NCI-H2081 treated with DMSO at 0.1 percent for 48 hours (cell line): ENCODE data around the gene ZNF740.
A peak's percentile ranks its signal among the peaks of the same experiment; 100 is the strongest.
"Not testable (repeated sequence)": the region's sequence is repeated elsewhere in the genome, so short reads cannot be mapped to it uniquely, and the experiment has no call there.

Experiments used
- DNase-seq: peaks from one replicate; lab custom pipeline; 2025; lab: John Stamatoyannopoulos, UW

The ZNF740 gene

DNA sequence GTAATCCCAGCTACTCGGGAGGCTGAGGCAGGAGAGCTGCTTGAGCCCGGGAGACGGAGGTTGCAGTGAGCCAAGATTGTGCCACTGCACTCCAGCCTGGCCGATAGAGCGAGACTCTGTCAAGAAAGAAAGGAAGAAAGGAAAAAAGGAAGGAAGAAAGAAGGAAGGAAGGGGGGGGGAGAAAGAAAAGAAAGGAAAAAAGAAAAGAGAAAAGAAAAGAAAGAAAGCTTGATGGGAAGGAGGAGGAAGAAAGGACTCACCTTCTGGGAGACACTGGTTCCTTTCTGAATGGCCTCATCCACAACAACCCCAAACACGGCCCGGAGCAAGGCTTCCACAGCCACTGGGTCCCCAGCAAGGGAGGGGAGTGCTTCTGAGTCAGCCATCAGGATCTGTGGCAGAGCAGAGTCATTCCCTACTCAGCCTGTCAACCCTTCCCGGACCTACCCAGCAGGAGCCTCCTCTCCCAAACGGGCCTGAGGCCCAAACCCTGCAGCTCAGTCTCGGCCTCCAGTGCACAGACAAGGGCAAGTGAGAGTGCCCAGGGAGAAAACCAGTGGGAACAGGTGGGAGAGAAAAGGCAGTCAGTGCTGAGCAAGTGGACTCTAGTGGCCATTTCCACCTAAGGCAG lies 7.3 kb upstream of the ZNF740 start:
- no peak for DNase-seq

DNA sequence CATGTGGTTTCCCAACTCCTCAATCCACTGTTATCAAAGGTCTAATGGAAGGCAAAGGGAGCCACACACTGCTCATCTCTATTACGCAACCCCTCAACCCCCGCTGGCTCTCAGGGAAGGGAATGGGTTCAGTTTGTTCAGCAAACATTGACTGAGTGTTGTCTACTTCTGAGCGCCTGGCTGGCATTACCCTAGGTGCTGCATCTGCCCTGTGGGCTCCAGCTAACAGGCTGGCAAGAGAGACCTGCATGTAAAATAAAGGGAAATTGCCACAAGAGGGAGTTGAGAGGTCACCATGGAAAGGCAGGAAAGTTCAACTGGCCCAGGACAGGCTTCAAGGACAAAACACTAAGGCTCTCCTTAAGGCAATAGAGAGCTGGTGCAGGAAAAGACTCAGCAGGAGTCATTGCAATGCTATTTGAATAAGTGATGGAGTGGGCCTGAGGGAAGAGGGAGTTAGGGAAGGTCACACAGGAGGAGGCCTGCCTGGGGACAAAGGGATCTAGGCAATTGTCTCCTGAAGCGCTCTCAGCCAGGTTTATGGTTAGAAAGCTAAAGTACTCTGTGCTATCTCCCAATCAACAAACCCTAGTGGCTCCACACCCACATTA lies 5.5 kb upstream of the ZNF740 start:
- peak; percentile 38 for DNase-seq

DNA sequence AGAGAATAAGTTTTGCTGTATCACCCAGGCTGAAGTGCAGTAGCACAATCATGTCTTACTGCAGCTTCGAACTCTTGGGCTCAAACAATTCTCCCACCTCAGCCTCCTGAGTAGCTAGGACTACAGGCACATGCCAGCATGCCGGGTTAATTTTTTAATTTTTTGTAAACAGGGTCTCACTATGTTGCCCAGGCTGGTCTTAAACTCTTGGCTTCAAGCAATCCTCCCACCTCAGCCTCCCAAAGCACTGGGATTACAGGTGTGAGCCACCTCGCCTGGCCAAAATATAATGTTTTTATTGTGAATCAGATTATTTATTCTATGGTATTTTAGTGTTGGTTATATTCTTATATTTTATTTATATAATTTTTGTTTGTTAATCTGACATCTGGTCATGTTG lies 3.8 kb upstream of the ZNF740 start:
- DNase-seq, result no peak

DNA sequence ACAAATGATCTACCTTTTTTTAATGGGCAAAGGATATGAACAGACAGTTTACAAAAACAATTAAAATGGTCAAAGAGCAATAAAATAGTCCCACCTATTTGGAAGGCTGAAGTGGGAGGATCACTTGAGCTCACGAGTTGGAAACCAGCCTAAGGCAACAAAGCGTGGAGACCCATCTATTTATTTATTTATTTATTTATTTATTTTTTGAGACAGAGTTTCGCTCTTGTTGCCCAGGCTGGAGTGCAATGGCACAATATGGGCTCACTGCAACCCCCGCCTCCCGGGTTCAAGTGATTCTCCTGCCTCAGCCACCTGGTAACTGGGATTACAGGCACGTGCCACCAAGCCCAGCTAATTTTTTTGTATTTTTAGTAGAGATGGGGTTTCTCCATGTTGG lies 3.1 kb upstream of the ZNF740 start:
- not testable (repeated sequence) for DNase-seq

DNA sequence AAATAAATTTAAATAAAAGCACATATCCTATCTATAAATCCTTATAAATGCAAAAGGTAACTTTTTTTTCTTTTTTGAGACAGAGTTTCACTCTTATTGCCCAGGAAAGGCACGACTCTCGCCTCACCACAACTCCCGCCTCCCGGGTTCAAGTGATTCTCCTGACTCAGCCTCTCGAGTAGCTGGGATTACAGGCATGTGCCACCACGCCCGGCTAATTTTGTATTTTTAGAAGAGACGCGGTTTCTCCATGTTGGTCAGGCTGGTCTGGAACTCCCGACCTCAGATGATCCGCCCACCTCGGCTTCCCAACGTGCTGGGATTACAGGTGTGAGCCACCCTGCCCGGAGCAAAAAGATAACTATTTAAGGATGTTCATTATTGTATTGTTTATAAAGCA lies 1.7 kb upstream of the ZNF740 start:
- DNase-seq, result not testable (repeated sequence)

DNA sequence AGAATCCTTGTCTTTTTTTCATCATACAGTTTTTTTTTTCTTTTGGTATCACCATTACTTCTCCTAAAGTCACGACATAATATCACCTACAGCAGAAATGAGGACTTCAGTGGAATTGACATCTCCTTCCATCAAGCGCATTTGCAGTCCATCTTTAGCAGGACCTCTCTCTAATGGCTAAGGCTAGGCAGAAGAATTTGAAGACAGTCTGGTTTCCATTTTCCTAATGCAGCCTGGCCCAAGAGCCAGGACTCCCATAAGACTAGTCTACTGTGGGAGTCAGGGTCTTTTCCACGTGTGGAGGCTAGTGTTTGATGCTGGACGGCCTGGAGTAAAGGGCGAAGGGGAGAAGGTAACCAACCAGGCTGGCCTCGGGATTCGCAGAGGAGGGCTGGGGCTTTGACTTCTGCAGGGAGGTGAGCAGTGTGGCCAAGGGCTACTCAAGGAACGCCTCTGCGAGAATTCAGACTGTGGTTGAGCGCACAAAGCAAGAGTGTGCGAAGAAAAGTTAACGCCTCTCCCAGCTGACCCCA lies 769 bp upstream of the ZNF740 start:
- no peak for DNase-seq

DNA sequence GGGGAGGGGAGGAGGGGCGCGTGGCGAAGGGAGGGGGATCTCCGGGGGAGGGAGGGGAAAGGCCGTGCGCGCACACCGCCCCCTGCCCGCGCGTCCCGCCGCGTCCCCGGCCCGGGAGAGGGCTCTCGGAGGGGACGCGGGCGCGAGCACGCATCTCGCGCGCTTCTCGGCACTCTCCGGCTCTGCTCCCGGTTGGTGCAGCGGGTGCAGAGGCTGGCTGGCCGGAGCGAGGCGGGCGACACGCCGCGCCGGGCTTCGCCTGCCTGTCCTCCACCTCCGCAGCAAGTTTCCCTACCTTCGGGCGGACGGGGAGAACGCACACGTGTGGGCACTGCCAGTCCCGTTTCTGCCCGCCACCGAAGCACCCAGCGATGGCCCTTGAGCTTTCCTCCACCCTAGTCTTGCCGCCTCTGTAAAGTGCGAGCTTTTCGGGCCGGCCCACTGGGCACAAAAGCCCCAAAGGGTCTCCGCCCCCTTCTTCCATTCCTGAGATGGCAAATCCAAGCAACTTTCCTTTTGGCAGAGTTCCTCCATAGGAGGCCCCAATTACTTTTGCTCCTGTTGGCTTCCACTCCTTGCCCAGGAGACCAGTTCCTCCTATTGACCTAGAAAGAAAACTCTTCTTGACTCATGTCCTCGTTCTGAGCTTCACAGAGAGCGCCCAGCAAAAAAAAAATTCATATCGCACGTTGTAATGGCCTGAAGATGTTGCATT lies 566 bp downstream of the ZNF740 start:
- peak; percentile 10 for DNase-seq

DNA sequence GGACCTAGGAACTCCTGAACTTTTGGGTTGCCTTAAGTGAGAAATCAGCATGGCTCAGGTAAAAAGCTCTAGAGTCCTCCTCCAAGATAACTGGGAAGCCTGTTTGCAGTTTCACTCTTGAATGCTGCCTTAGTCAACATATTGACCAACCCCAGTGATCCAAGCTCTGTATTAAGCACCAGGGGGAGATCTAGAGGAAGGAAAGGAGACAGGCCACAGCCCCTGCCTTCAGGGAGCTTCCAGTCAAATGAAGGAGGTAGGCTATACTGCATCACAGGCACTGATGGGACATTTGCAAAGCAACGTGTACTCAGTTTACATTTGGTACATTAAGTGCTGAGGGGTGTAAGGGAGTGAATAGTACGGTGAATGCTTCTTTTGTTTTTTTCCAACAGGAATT lies 1.4 kb downstream of the ZNF740 start:
- DNase-seq, result no peak

DNA sequence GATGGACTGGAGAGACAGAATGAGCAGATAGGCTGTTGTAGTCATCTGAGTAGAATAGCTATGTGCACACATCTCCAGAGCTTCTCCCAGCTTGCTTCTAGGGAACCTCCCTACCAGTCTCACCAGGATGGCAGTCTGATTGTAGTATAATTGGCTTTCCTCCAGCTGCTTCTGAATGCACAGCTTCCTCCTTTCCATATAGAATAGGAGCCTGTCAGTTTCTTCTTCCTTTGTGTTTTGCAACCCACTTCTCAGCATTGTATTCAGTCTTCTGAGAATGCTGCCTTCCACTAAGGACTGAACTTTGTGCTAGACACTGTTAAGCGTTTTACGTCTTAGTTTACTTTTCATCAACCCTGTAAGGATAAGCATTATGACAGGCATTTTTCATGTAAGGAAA lies 2.4 kb downstream of the ZNF740 start:
- DNase-seq, result no peak

DNA sequence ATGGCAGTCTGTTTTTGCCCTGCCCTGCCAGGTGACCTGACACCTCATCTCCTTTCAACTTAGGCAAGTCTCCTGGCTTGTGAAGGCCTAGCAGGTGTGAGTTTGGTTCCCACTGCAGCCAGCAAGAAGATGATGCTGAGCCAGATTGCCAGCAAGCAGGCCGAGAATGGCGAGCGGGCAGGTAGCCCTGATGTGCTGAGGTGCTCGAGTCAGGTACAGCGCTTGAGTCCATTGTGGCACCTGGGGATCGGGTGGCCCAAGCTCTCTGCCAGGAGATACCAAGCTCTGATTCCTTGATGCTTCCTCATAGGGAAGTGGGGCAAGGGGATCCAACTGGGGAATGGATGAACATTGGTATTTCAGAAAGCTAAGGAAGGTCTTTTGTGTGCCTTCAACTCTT lies 4.3 kb downstream of the ZNF740 start:
- no peak for DNase-seq

DNA sequence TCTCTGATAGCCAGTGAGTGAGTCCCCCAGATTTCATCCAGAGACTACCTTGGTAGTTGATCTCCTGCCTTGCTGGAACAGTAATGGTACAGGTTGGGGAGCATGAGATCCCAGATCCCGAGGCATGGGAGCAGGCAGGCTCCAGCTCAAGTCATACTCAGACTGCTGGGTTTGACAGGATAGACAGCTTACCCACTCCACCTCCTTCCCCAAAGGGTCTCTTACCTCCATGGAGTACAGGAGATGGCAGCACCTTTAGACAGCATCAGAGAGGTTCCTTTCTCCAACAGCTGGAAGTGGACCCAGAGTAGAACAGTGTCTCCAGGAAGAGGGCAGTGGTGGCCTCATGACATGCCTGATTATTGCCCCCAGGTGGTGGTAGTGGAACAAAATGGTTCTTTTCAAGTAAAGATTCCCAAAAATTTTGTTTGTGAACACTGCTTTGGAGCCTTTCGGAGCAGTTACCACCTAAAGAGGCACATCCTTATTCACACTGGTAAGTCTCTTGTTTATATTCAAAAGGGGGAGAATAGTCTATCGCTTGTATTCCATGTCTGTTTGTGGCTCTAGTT lies 5.1 kb downstream of the ZNF740 start:
- no peak for DNase-seq

DNA sequence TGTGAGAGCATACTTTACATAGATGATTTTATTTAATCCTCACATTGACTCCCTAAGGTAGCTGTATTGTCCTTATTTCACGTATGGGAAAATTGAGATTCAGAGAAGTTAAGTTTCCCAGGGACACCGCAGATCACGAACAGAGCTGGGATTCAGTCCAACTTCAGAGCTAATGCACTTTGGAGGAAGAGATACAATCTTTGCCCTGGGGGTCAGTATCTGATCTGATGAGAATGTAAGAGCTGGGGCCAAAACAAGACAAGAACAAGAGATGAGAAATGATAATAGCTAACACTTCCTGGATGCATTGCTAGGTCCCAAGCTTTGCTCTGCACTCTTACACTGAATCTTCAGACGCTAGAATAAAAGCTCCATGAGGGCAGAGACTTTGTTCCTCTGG lies 6.2 kb downstream of the ZNF740 start:
- no peak for DNase-seq

DNA sequence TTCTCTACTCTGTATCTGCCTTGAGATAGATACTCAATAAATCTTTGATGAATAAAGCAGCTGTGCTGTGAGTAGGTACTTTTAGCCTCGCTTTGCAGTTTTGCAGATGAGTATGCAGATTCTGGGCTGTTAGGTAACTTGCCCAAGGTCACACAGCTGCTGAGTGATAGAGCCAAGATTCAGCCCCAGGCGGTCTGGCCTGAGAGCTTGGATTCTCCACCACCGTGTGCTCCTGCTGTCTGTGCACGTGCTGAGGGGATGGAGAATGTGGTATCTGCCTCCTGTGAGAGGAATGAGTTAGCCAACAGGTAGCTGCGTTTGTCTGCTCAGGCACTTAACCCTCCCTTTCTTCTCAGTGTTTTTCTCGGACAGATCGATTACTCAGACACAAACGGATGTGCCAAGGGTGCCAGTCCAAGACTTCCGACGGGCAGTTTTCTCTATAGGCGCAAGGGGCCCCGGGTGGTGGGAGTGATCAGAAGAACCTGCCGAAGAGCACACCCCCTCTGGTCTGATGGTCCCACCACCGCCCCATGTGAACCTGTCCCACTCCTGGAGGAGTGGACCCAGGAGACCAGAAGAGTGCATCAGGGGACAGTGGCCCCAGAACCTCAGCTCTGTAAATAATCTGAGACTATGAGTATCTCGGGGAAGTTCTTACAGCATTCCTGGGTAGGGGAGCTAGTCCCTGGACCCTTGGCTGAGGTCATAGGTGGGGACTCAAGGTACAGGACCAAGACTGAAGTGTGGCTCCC lies 6.8 kb downstream of the ZNF740 start:
- DNase-seq, result no peak

DNA sequence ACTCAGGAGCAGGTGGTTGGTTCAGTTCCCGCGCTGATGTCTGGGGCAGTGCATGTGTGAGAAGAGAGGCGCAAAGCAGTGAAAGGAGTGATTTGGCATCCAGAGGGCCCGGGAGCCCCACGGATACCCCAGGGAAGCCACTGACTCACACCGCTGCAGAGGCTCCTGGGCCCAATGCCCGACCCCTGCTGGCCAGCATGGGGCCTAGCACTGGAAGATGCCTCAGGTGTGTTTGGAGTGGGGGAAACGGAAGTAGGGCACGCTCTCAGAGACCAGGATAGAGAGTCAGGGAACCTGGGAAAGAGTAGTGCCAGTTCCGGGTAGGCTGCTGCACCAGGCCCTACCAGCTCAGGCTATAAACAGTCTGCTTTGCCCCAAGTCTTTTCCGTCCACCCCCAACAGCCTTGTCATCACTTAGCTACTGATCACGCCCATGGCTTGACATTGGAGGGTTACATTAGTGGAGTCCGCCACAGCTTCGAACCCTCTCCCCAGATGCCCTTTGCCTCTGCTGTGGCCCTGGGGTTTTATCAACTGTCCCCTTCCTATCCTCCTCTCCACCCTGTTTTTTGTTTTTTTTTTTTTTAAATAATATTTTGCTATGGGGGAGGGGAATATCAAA lies 9.7 kb downstream of the ZNF740 start:
- no peak for DNase-seq

DNA sequence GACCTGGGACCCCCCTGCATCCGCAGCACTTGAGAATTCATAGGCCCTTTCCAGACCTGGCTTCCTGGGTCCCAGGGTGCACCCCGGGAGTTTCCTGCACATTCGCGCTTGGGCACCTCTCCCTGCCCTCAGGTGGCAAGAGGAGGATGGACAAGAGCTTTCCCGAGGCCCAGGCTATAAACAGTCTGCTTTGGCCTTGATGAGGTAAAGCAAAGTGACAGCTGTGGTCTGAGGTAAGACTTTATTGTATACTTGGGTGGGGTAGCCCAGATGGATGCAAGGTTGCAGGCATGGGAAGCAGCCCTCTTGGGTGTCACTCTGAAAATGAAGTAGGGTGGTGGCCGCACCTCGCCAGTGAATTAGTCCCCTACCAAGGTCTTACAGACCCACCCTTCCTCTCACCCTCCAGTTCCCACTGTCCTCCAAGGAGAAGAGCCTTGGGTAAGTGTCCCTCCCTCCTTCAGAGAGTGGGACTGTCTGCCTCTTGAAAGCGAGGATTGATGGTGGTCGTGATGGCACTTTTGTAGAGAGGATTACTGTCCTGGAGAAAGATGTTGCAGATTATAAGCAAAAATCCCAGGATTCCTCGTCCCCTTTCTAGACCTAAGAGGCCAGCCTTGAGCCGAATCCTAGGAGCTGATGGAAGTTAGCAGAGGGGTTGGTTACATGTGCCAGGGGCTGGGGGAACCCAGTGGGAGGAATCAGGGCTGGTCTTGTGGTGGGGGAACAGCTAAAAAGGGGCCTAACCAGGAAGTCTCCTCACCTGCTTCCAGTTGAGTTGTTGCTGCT lies 10.8 kb downstream of the ZNF740 start:
- no peak for DNase-seq

DNA sequence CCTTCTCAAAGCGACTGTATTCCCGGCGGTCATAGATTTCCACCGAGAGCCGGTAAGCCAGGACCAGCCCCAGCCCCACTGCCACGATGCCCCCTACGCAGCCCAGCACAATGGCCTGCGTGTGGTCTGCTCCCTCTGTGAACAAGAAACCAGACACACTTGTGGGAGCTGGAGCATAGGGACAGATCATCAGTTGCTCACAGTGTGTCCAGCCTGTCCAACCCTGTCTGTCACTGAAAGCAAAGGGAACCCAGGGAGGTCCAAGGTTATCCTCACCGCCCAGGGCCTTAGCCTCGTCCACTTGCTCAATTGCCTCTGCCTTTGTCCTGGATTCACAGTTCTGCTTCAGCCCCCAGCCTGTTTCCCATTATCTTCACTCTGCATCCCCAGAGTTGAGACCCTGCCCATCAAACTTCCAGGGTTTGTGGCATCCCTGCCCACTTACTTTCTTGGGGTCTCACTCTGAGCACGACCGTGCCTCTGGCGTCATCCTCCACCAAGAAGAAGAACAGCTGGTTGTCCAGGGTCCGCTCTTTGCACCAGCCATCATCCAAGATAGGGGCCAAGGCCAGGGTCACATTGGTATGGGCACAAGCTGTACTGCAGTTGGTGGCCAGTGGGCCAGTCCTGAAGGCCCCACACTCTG lies 11.5 kb downstream of the ZNF740 start:
- no peak for DNase-seq

DNA sequence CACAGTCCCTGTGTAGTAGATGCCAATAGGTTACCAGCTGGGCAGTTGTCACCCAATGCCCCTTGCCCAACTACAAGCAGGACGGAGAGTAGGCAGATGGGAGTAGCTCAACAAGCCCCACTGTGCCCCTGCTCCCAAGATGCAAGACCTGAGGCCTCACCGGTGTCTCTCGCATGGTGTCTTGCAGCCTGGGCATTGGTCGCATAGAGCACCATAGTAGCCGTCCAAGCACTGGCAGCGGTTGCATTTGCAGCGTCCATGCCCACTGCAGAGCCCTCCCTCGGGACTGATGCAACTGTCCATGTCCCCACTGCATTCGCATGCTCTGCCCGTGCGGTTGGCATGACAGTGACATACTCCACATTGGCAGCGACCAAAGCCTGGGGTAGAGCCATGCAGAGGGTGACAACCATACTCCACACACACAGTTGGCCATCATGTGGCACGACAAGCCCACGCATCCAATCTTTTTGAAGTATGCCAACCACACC lies 12.1 kb downstream of the ZNF740 start:
- DNase-seq, result no peak

DNA sequence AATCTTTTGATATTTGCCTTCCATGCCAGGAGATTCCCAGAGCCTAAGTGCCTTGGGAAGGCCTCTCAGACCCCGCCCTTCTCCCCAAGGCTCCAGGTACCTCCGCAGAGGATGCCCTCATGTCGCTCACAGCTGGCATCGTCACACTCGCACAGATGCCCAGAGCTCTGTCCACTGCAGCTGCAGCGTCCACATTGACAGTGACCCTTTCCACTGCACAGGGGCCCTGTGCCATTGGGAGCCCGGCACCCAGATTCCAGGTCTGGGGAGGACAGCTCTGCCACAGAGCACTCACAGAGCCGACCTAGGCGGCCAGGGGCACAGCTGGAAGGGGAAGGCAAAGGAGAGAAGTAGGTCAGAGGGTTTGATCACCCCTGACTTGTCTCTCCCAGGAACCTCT lies 12.5 kb downstream of the ZNF740 start:
- DNase-seq, result no peak

DNA sequence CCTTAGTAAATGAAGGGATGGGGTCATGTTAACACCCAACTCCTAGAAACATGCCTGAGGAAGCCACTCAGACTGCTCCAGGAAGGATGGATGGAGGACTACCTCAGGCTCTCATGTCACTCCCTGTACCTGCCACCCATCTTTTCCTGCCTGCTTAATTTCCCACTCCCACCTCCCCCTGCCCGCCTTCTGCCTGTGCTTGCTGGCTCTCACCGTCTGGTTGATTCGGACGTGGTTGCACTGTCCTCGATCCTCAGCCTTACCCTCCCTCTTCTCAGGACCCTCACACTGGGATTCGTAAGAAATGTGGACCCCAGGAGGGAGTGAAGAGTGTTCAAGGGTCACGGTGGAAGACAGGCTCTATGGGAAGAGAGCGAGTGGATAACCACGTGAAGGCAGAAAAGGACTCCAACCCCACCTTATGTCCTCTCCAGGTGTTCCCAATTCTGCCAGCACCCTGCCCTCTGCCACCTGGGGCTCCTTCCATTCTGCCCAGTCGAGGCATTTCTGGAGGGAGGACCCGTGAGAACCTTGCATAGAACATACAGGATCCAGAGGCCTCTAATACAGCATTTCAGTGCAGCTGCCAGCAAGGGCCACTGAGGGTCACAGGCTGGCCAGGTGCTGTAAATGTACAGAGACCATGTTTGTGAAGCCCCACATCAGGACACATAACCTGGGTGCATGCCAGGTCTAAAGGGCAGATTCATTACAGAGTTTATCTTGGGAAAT lies 13.6 kb downstream of the ZNF740 start:
- no peak for DNase-seq

DNA sequence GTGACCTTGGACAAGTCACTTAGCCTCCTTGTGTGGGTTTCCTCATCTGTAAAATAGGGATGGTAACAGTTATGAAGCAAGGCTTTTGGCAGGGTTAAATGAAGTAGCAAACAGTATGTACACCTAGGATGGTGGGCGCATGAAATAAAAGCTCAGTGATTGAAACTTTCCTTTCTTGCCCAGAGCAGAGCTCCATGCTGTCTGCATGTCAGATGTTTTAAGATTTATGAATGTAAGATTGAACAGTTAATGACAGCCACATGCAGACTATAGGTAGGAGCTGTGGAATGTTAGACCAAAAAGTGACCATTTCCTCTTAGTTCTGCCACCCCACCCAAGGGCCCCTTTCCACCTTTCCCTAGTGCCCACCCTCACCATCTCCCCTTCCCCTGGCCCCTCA lies 14.5 kb downstream of the ZNF740 start:
- no peak for DNase-seq
